ENCODE data around the gene RXRB. TPM values are rescaled to one million over a fixed set of nuclear protein-coding genes. Genes with fewer than 3 reads are reported as not detected.

The RXRB gene
- polyA plus RNA-seq, 2 of the 4 experiments (the other 2 are of a cell fraction) = 15.6 to 20.3 TPM

GRCh38 chr6:33177552-33178446 is 22.7 kb downstream of the RXRB start:
- FAIRE-seq = no peak
- WGBS (ENCODE audit: missing lambda C conversion rate) = 71% methylated on average over 19 of the region's 19 CpGs
- Histone ChIP-seq H3K4me1 (no peaks in the 10 kb centered on the region), H3K4me3 (no peak overlapping the region), H3K27ac (no peak overlapping the region), H3K9me3 (no peaks in the 10 kb centered on the region), H3K4me2 (no peak overlapping the region)
- TF ChIP-seq MAFK (IDR thresholded peaks at IDR 0.05; ENCODE audit: partially characterized antibody) (no peak), EHF (CRISPR knock-in tag; IDR thresholded peaks at IDR 0.05) (no peak), CTCF (IDR thresholded peaks at IDR 0.05) (no peak), FOSL2 (IDR thresholded peaks at IDR 0.05) (no peak), FOSL2 (CRISPR knock-in tag; IDR thresholded peaks at IDR 0.05) (no peak), ESRRA (IDR thresholded peaks at IDR 0.05; ENCODE audit: borderline replicate concordance, low read length) (no peak), RFX5 (IDR thresholded peaks at IDR 0.05) (no peak), NPAS2 (CRISPR knock-in tag; IDR thresholded peaks at IDR 0.05; ENCODE audit: borderline replicate concordance) (no peak), ZNF302 (CRISPR knock-in tag; IDR thresholded peaks at IDR 0.05) (no peak), CHD2 (IDR thresholded peaks at IDR 0.05; ENCODE audit: low read length, partially characterized antibody) (no peak), MYC (IDR thresholded peaks at IDR 0.05; ENCODE audit: borderline replicate concordance, low read length) (no peak), FOSB (CRISPR knock-in tag; IDR thresholded peaks at IDR 0.05) (no peak), HEYL (CRISPR knock-in tag; IDR thresholded peaks at IDR 0.05) (no peak), MAZ (IDR thresholded peaks at IDR 0.05; ENCODE audit: borderline replicate concordance, low read depth, low read length) (no peak), HOXB13 (CRISPR knock-in tag; IDR thresholded peaks at IDR 0.05; ENCODE audit: low read depth) (no peak)
- TF ChIP-seq, protein P1, sequence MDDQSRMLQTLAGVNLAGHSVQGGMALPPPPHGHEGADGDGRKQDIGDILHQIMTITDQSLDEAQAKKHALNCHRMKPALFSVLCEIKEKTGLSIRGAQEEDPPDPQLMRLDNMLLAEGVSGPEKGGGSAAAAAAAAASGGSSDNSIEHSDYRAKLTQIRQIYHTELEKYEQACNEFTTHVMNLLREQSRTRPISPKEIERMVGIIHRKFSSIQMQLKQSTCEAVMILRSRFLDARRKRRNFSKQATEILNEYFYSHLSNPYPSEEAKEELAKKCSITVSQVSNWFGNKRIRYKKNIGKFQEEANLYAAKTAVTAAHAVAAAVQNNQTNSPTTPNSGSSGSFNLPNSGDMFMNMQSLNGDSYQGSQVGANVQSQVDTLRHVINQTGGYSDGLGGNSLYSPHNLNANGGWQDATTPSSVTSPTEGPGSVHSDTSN (IDR thresholded peaks at IDR 0.05) = no peak
- no peak for ATAC-seq
- POLR2A ChIA-PET = interaction anchor here (0.9 kb wide), 1 partner anchor 22 kb away, joined by 4 read pairs; no protein-coding TSS in a partner anchor
- no peak for DNase-seq (ENCODE audit: low read depth in 1 of 2, low spot score in 1 of 2)
- CTCF ChIA-PET = interaction anchor here (1.1 to 1.2 kb wide), 3 partner anchors 13 to 59 kb away, joined by 3 read pairs; no protein-coding TSS in a partner anchor

DNA sequence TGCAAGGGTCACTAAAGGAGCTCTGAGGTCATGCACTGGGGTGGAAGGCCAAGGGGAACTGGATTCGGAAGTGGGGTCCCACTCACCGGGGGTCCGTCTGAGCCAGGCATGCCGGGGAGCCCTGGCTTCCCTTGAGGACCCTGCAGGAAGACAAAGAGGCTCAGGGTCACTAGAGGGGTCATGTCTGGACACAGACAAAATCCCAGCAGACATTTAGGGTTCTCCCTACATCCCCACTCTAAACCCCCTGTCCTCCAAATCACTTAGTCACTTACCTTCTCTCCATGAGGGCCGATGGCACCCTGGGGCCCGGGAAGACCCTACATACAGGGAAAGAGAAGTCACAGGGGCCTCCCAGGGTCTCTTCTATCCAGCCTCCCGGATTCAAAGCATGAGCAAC is 23.6 kb downstream of the RXRB start:
- ChIA-PET CTCF (interaction anchor here (1.2 kb wide), 2 partner anchors 12 to 19 kb away, joined by 3 read pairs; no protein-coding TSS in a partner anchor), POLR2A (interaction anchor here (0.9 kb wide), 1 partner anchor 23 kb away, joined by 4 read pairs; no protein-coding TSS in a partner anchor)
- Histone ChIP-seq H3K4me2 (no peak overlapping the region), H3K27ac (no peak overlapping the region), H3K9me3 (no peaks in the 10 kb centered on the region), H3K4me3 (no peak overlapping the region), H3K4me1 (no peaks in the 10 kb centered on the region)
- WGBS (ENCODE audit: missing lambda C conversion rate) = 50% methylated on average over 7 of the region's 7 CpGs
- TF ChIP-seq EP300 (IDR thresholded peaks at IDR 0.05) (no peak), CBX2 (IDR thresholded peaks at IDR 0.05; ENCODE audit: borderline replicate concordance, low read depth) (no peak), NPAS2 (CRISPR knock-in tag; IDR thresholded peaks at IDR 0.05; ENCODE audit: borderline replicate concordance) (no peak), NR3C1 (IDR thresholded peaks at IDR 0.05) (no peak), CEBPB (IDR thresholded peaks at IDR 0.05) (no peak), HES2 (IDR thresholded peaks at IDR 0.05) (no peak), HOXB5 (CRISPR knock-in tag; IDR thresholded peaks at IDR 0.05) (no peak), E2F6 (IDR thresholded peaks at IDR 0.05; ENCODE audit: borderline replicate concordance, low read depth) (no peak), ZFP36 (IDR thresholded peaks at IDR 0.05; ENCODE audit: borderline replicate concordance, partially characterized antibody) (no peak)
- no peak for ATAC-seq
- FAIRE-seq = no peak
- DNase-seq (ENCODE audit: low read depth in 1 of 2, low spot score in 1 of 2) = no peak

Data from A549 (cell line).